GM18511 (cell line): Measurements from ENCODE around the gene SYT8.

Source experiments
- ATAC-seq: cut with Tn5 transposase; IDR thresholded peaks from one replicate; pipeline ENCODE4 v1.9.1; 2021; ENCODE audit warnings: mild to moderate bottlenecking, moderate library complexity; ENCODE audit not compliant: unreplicated experiment

SYT8 gene

DNA sequence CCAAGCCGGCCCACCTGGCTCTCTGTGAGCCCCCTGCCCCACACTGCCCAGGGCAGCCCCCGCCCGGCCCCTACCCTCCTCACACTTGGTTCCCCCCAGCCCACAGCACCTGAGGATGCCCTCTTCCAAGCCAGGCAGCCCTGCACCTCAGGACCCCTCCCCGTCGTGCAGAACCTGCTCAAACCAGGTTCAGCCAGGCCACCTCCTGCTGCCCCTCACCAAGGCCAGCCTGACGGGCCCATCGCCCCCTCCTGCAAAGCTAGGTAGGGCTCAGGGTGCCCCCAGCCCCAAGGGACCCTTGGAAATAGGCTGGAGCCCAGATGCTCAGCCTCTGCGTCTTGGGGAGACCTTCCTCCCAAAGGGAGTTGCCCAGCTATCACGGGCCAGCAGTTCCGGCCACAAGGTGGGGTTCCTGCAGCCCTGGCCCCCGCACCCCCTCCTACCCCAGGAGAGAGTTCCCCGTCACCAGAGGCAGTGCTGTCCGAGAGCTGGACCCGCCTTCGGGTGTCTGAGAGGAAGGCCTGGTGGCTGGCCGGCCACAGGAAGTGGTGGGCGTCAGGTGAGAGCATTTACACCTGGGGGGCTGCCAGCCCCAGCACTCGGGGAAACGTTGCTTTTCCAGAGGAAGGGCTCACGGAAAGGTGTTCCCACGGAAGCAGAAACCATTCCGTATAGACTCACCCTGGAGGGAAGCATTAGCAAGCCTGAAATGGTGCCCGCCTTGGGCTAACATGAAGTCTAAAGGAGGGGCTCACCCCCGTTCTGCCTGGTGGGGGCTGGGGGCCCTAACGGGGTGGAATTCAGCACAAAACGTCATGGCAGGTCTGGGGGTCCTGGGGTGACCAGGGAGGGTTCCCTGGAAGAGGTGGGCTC lies 3.2 kb upstream of the SYT8 start:
- no peak for ATAC-seq

DNA sequence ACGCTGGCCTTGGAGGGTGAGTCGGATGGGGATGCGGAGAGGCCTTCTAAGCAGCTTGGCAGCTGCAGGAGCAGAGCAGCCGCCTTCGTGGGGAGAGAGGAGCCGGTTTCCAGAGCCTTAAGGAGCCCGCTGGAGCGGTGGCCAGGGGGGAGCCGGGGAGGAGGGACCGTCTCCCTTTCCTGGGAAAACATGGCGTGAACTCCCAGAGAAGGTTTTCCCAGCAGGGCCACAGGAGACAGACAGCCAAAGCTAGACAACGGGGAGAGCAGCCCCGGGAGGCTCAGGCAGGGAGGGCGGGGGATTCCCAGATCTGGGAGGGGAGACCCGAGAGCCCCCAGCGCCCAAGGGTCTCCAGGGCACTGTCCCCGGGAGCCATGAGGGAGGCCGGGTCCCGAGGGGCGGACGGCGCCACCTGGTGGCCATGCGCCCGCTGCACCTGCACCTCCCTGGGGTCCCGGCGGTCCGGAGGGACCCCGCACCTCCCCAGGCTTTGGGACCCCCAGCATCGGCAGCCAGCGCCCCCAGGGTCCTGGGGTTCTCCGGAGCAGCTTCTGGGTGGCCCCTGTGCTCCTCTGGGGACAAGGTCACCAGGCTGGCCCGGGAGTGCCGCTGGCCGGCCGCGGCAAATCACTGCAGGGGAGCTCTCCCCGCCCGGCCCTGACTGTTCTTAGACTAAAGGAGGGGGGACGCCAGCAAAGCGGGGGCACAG lies 2.4 kb upstream of the SYT8 start:
- no peak for ATAC-seq

DNA sequence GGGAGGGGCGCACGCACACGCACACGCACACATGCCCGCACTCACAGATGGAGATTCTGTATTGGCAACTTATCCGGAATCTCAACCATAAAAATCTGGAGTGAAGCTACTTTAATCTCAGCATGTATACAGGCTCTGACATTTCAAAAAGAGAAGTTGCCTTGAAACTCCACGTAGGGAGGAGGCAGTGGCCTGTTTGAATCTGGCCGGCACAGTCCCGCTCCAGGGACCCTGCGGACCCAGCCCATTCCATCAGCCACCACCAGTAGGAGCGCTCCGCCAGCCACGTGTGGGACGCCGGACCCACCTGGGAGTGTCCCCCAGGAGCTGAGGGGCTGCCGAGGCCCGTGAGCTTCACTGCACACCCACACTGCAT lies 1.9 kb upstream of the SYT8 start:
- ATAC-seq = no peak

DNA sequence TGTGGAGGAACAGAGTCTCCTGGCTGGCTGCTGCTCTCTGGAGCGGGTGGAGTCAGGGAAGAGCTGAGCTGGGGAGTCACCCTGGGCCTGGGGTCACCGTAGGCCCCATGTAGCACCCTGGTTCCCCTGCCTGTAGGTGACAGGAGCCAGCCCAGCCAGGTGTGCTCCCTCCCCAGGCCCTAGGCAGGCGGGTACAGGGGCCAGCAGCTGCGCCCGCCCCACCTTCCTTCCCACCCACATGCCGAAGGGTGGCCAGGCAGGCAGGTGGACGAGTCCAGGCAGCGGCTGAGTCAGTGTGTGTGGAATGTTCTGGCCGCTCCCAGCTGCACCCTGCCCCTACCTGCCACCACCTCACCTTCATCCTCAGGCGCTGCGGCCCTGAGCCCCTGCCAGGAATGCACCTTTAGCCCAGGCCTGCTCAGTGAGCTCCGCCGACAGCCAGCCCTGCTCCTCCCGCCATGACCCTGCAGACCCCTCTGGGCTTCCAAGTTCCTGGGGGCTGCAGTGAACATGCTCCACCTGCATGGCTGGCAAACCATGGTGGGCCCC lies 654 bp upstream of the SYT8 start:
- ATAC-seq = no peak

DNA sequence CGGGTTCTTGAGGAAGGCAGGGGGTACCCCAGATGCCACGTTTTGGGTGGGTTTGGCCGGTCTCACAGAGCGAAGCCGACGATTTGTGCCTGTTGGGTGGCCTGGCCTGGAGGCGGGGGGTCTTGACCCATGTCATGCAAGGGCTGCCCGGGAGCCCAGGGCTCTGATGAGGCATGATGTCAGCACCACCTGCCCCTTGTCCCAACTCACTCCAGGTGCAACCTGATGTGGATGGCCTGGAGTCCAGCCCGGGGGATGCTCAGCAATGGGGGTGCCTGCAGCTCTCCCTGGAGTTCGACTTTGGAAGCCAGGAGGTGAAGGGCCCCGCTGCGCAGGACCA lies 851 bp downstream of the SYT8 start:
- no peak for ATAC-seq

DNA sequence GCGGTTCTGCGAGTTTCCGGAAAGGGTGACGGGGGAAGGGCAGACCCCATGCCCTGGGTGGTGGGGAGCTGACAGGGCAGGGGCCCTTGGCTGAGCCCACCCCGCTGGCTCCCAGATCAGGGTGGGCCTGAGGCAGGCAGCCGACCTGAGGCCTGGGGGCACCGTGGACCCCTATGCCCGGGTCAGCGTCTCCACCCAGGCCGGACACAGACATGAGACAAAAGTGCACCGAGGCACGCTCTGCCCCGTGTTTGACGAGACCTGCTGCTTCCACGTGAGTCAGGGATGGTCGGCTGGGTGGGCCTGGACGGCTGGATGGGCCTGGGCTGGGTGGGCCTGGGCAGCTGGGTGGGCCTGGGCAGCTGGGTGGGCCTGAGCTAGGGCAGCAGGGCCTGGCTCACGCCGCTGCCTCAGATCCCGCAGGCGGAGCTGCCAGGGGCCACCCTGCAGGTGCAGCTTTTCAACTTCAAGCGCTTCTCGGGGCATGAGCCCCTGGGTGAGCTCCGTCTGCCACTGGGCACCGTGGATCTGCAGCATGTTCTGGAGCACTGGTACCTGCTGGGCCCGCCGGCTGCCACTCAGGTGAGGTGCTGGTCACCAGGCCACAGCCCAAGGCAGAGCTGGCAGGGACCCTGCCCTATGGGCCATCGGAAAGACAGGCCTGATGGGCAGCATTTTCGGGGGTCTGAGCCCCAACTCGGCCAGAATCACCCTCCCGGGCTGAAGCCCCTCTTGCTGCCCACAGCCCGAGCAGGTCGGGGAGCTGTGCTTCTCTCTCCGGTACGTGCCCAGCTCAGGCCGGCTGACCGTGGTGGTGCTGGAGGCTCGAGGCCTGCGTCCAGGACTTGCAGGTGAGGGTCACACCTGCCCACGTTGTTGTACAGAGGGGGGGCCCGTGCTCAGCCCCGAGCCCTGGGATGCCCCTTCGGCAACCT lies 1.5 kb downstream of the SYT8 start:
- no peak for ATAC-seq

DNA sequence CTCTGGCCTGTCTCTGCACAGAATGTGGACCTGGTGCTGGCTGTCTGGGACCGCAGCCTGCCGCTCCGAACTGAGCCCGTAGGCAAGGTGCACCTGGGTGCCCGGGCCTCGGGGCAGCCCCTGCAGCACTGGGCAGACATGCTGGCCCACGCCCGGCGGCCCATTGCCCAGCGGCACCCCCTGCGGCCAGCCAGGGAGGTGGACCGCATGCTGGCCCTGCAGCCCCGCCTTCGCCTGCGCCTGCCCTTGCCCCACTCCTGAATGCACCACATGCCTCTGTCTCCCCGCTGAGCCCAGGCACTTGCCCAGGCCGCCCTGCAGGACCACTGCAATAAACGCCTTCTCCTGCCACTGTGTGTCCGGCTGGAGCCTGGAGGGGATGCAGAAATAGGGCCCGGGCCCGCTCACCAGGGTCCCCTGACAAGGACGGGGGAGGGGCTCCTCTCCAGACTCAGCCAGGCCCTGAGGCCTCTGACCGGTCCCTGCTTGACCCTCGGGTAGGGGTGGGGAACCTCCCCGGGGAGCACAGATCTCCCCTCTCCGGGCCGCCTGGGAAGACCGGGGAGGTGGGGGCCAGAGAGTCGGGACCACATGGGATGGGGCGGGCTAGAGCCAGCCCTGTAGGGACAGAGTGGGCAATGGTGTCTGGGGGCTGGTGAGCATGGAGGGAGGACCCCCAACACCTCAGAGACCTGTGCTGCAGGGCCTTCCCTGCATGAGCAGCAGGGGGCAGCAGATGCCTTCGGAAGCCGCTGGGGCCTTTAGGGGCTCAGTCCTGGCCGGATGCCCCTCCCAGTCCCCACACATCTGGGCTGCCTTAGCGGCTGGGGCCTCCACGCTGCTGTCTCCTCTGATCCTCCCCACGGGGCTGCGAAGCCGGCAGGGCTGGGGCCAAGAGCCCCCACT lies 2.6 kb downstream of the SYT8 start:
- peak; percentile 66 for ATAC-seq

DNA sequence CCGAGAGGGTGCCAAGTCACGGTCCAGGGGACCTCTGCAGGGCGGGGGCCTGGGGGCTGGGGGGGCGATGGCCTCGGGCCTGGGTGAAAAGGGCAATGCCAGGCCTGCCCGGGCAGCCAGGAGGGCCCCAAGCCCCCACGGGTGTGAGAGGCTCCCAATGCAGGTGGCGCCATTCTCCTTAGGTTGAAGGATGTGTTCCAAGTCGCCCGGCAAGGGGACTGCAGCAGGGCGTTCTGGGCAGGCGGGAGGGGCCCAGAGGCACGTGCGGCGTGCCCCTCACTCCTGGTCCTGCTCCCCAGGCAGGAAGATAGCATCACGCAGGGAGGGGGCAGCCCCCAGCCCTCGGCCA lies 3.3 kb downstream of the SYT8 start:
- peak; percentile 9 for ATAC-seq

DNA sequence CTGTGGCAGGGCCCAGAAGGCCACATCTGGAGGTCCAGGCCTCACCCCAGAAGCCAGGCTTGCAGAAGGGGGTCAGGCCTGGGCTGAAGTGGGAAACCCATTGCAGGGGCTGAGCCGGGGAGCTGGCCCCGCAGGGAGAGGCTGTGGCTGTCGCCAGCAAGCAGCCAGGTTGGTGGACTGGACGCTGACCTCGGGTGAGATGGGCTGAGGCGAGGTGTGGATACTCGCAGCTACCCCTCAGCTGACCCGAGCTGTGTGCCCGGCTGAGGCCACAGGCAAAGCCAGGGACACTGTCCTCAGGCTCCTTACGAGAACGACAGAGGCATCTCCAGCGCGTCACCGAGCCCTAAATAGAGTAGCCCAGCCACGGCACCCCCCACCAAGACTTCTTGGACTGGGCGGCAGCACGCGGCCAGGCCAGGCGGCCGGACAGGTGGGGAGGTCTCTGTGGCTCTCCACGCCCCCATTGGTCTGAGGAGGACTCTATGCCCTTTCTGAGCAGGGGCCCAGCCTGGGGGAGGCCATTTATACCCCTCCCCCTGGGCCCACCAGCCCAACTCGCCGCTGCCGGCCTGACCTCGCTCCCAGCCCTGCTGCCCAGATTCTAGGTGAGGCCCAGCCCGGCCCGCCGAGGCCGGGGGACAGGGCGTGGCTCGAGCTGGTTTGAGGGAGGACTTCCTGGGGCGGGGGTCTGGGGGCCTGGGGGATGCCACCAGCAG lies 3.8 kb downstream of the SYT8 start, which contains the start of gene TNNI2:
Gene TNNI2, plus strand, starts transcription at position 556 of the 719 bp plus-strand sequence. CDS start 716 bp downstream, outside the sequence.
- ATAC-seq = no peak

DNA sequence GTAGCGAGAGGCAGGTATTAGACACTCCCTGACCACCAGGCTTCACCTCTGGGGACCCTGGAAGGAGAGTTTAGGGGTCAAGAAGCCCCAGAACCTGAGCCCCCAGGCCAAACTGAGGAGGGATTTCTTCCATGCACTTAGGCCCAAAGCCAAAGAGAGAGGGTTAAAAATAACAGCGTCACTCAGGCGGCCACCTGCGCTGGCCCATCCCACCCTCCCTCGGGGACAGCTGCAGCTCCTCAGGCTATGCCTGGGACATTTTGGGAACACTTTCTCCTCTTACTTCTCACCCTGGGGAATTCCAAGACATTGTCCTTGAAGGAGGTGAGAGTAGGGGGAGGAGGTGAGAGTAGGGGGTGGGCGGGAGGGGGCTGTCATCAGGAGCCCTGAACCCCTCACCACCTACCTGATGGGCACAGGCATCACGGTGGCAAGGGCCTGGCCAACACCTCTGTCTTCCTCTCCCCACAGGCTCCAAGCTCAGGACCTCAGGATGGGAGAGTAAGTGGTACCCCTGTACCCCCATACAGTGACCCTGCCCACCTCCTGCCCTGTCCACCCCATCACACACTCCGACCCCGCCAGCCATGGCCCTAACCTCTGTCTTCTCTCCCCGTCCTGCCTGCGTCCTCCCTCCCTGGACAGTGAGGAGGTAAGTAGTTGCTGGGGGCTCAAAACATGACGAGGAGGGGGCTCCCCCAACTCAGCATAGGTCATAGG lies 4.6 kb downstream of the SYT8 start:
- no peak for ATAC-seq

DNA sequence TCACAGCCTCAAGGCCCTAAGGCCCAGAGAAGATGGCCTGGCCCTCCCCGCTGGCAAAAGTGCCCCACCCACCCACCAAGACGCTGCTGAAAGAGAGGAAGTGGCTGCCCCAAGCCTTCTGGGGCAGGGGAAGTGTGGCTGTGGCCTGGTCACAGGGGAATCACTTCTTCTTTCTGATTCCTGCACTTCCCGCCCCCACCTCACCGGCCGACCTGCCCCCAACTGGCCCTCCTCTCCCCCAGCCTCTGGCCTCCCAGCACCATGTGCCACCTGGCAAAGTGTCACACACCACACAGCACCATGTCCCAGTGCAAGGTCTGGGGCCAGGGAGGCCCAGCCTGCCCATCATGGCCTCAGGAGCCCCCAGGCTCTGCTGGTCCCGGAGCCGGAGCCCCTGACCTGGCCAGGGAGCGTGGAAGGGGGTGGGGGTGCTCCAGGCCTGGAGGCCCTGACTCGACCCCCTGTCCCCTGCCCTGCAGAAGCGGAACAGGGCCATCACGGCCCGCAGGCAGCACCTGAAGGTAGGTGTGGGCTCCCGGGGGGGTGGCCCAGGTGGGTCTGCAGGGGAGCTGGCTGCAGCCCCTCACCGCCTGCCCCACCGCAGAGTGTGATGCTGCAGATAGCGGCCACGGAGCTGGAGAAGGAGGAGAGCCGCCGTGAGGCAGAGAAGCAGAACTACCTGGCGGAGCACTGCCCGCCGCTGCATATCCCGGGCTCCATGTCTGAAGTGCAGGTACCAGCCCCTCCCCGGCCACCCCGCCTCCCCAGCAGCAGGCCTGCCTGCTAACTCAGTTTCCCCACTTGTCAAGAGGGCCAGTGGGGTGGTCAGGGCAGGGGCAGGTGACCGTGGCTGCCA lies 5.4 kb downstream of the SYT8 start:
- ATAC-seq = peak; percentile 60

DNA sequence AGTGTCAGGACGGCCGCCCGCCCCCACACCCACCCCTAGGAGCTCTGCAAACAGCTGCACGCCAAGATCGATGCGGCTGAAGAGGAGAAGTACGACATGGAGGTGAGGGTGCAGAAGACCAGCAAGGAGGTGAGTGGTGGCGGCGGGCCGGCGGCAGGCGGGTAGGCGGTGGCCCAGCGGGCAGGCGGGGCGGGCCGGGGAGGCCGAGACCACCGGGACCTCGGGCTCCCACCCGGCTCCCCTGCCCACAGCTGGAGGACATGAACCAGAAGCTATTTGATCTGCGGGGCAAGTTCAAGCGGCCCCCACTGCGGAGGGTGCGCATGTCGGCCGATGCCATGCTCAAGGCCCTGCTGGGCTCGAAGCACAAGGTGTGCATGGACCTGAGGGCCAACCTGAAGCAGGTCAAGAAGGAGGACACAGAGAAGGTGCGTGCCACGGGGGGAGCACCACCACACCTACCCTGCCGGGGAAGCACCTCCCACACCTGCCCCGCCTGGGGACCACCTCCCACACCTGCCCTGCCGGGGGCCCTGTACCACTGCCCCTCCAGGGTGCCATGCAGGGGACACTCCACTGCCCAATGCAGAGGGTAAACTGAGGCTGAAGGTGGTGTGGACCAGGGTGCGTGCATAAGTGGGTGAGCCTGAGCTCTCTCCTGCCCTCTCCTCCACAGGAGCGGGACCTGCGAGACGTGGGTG lies 6.1 kb downstream of the SYT8 start:
- no peak for ATAC-seq

DNA sequence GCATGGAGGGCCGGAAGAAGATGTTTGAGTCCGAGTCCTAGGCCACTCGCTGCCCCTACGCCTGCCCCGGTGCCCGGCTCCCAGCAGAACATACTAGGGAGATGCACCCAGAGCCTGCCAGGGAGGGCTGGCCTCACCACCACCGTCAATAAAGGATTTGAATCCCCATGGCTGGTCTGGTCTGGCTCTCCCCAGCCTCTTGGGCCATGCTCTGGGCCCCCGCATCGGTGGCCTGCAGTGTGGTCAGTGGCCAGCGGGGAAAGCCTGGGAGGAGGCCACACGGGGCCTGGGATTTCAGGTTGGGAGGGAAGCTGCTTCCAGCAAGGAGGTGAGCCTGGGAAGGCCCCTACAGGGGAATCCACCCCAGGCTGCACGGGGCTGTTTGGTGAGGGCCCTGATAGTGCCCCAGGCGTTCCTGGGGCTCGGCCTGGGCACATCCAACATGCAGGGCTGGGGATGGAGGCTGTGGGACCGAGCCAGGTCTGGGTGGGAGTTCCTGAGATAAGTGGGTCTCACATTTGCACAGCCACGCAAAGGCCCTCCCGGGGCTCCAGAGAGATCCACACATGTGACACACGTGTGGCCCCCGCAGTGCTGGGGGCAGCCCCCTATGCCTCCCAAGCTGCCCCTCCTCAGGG lies 6.8 kb downstream of the SYT8 start:
- ATAC-seq = no peak

DNA sequence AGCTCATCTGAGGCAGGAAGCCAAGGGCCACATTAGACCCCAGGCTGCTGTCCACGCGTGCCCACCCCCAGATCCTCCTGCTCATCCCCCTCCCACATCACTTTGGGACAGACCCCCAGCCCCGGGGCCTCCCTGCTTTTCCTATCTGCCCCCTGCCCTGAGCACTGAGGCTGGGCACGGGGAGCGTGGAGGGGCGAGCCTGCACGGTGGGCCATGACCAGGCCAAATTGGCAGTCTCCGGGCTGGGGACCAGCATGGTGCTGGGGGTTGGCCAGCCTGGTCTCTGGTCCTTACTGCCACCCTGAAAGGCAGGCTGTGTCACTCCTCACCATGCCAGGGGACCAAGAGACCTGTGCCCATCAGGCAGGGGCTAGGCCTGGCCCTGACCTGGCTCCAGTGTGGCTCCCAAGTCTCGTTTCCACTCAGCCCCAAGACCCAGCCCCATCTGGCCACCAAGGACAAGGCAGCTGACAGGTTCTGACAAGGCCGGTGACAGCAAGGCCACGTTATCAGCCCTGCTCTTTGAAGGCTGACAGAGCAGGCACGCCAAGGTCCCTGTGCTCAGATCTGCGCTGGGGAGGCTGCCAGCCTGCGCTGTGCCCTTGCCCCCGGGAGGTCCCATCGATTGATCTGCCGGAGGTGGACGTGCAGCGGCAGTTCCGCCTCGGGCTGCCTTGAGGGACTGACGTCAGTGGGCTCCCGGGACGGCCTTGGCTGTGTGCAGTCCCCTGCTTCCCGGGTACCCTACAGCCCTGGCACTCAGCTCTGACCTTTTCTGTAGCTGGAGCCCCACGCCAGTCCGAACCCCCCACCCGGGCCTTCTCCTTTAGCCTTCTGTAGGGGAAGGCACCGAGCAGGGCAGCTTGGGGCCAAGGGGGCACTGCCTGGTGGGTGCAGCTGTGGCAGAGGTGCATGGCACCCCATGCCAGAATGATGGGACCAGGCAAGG lies 7.6 kb downstream of the SYT8 start:
- no peak for ATAC-seq

DNA sequence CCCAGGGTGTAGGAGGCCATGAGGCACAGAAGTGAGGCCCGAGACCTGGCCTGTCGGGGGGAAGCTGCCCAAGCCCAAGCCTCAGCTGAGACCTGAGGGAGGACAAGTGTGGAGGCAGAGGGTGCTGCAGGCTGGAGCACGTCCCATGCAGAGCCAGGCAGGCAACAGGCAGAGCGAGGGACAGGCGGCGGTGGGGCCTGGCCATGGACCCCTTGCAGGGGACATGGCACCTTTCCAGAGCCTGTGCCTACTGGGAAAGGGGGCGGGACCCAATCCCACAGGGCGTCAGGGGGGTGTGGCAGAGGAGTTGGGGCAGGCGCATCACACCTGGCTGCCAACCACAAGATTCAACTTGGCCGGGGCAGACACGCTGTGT lies 8.3 kb downstream of the SYT8 start:
- no peak for ATAC-seq

DNA sequence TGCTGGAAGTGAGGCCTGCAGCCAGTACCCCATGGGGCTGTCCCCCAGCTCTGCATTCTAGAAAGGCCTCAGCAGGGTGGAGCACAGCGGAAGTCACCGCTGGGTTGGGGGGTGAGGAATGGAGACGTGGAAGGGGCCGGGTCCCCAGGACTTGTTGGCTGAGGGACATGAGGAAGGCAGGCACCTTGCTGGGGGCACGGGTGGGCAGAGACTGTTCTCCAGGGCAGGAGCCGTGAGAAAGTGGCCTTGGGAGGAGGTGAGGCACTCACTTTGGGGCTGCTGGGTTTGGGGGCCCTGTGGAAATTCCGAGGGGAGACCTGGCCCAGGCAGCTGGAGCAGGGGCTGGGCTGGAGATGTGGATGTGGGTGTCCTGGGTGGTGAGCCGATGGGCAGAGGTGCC lies 9.0 kb downstream of the SYT8 start:
- no peak for ATAC-seq
